H1 (cell line): ENCODE measurements around the gene LDLRAD4. TPM values are rescaled to one million over a fixed set of nuclear protein-coding genes. Genes with fewer than 3 reads are reported as not detected.

ENCODE experiments used
- BCL11A ChIP-seq, 2 experiments: IDR thresholded peaks; one replicate each; pipeline ENCODE4 v1.6.1; 2011; ENCODE audit warnings: low read depth in 2 of 2, low read length in 2 of 2, mild to moderate bottlenecking in 2 of 2
- BRCA1 ChIP-seq: IDR thresholded peaks from 2 replicates; pipeline ENCODE4 v1.6.1; 2012; ENCODE audit warnings: low read depth, low read length, improper control_type of control experiment
- CHD2 ChIP-seq: IDR thresholded peaks from 2 replicates; pipeline ENCODE4 v1.6.1; 2012; ENCODE audit warnings: low read length, improper control_type of control experiment
- CHD7 ChIP-seq: fragments of 300-600 bp; sonication (generic); IDR thresholded peaks from 2 replicates; pipeline ENCODE4 v1.7.1; 2012; ENCODE audit warnings: low read length, moderate library complexity, mild to moderate bottlenecking, inconsistent platforms; ENCODE audit not compliant: insufficient replicate concordance
- EGR1 ChIP-seq: IDR thresholded peaks from 2 replicates; pipeline ENCODE4 v1.6.1; 2011; ENCODE audit warnings: low read depth, low read length, borderline replicate concordance
- HDAC2 ChIP-seq, 2 experiments: fragments of 300-600 bp in 1 of 2; sonication (generic) in 1 of 2; IDR thresholded peaks; 2 replicates each; pipeline ENCODE4 v1.6.1; 2011 to 2012; ENCODE audit warnings: low read depth in 2 of 2, low read length in 2 of 2, mild to moderate bottlenecking in 2 of 2, moderate library complexity in 2 of 2, borderline replicate concordance in 1 of 2, inconsistent platforms in 1 of 2
- SAP30 ChIP-seq: fragments of 300-600 bp; sonication (generic); IDR thresholded peaks from 2 replicates; pipeline ENCODE4 v1.7.1; 2012; ENCODE audit warnings: low read length, moderate library complexity, mild to moderate bottlenecking, inconsistent platforms; ENCODE audit not compliant: insufficient read depth, insufficient replicate concordance
- SP4 ChIP-seq: IDR thresholded peaks from 2 replicates; pipeline ENCODE4 v1.6.1; 2012; ENCODE audit warnings: low read length, inconsistent platforms
- TAF7 ChIP-seq: optimal IDR thresholded peaks from 2 replicates; pipeline ENCODE3; 2011; ENCODE audit warnings: low read depth, mild to moderate bottlenecking, inconsistent platforms, low read length, moderate library complexity, borderline replicate concordance
- polyA plus RNA-seq, 7 experiments: library from polyadenylated mRNA; depleted of rRNA in 3 of 7; stranded (reverse) in 5 of 7; unstranded in 2 of 7; fragments of >200 nt in 5 of 7; fragments of 200-250 nt in 2 of 7; gene quantifications; 1 replicate in 5 of 7; 2 replicates in 1 of 7; 4 replicates in 1 of 7; pipeline versions ENCODE4 v1.2.1 to v1.2.3, GENCODE V29; 2011 to 2013; ENCODE audit warnings: missing spikeins in 2 of 7, mixed read lengths in 2 of 7
- total RNA-seq: library from RNA; stranded (reverse); fragmentation: NEBNext Ultra II Directional; extraction: Animal tissue kit (Norgen Biotek cat#: 25700); gene quantifications from 2 replicates; pipeline ENCODE4 v1.2.1, GENCODE V29; 2021
- TF ChIP-seq, protein P1 (sequence below): IDR thresholded peaks from 2 replicates; pipeline ENCODE4 v1.6.1; 2012; ENCODE audit warnings: low read length, inconsistent platforms

Gene LDLRAD4
- total and polyA plus RNA-seq, 2 of the 8 experiments (the other 6 are each of a cell fraction or from before 2014, with no cell fraction given), result 0.77 to 1.4 TPM

DNA sequence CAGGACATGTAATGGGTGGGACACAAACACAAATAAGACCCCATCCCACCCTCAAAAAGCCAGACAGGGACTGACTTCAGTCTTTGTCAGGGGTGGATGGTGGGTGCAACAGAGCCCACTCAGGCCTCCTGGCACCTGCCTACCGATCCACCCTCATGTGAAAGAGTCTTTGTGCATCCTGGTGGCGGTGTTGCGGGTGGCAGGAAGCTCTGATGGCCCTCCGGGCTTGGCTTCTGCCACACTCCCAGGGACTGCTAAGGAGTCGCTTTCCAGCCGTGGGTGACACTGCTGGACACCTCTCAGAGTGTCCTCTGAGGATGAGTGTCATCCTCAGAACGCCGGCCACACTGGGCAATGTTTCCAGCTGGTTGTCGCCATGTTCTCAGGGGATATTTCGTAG lies 92.6 kb downstream of the LDLRAD4 start (continued):
- TF ChIP-seq CHD7 (no peak), HDAC2 (IDR thresholded peaks at IDR 0.05; ENCODE audit: borderline replicate concordance in 1 of 2, low read depth in 2 of 2, low read length in 2 of 2) (no peak), BRCA1 (no peak), SAP30 (no peak), EGR1 (no peak), TAF7 (no peak), BCL11A (IDR thresholded peaks at IDR 0.05; ENCODE audit: low read depth in 2 of 2, low read length in 2 of 2) (no peak), SP4 (no peak), CHD2 (no peak)
- TF ChIP-seq, protein P1, sequence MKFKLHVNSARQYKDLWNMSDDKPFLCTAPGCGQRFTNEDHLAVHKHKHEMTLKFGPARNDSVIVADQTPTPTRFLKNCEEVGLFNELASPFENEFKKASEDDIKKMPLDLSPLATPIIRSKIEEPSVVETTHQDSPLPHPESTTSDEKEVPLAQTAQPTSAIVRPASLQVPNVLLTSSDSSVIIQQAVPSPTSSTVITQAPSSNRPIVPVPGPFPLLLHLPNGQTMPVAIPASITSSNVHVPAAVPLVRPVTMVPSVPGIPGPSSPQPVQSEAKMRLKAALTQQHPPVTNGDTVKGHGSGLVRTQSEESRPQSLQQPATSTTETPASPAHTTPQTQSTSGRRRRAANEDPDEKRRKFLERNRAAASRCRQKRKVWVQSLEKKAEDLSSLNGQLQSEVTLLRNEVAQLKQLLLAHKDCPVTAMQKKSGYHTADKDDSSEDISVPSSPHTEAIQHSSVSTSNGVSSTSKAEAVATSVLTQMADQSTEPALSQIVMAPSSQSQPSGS, result no peak
